ENCODE data around the gene TWSG1. TPM values are rescaled to one million over a fixed set of nuclear protein-coding genes. Genes with fewer than 3 reads are reported as not detected.
A peak's percentile ranks its signal among the peaks of the same experiment; 100 is the strongest.

TWSG1 gene
- total and polyA plus RNA-seq, 12 donors, result 10.1 to 33.5 (median 23.3) TPM

GRCh38 chr18:9404565-9405060, 70.0 kb downstream of the TWSG1 start:
- peak in 2 of 7 donors; percentile 10 for DNase-seq
- whole genome bisulfite sequencing, 4 donors, result 65 to 85% (median 77%) methylated on average over 18 to 19 of the region's 19 CpGs
- H3K27me3 ChIP-seq, result no peaks in the 10 kb centered on the region
- H3K4me1 ChIP-seq (replicated peaks in 1 of 2), result no peaks in the 10 kb centered on the region
- H3K36me3 ChIP-seq (replicated peaks in 1 of 2), result no peaks in the 10 kb centered on the region
- no peak overlapping the region for H3K4me3 ChIP-seq
- intact Hi-C loops (cut with DNase I), result no loop called here
- H3K27ac ChIP-seq, result no peak overlapping the region
- H3K9me3 ChIP-seq (replicated peaks in 1 of 3), result no peaks in the 10 kb centered on the region
- no peak for TF ChIP-seq POLR2A (IDR thresholded peaks at IDR 0.05)
- no peak for TF ChIP-seq CTCF (IDR thresholded peaks at IDR 0.05)

- Histone ChIP-seq H3K36me3 (replicated peaks in 1 of 2) (no peaks in the 10 kb centered on the region), H3K27ac (no peak overlapping the region), H3K4me1 (replicated peaks in 1 of 2) (no peaks in the 10 kb centered on the region), H3K4me3 (no peak overlapping the region), H3K27me3 (no peaks in the 10 kb centered on the region), H3K9me3 (replicated peaks in 1 of 3) (no peaks in the 10 kb centered on the region)
- TF ChIP-seq CTCF (IDR thresholded peaks at IDR 0.05), result no peak
- no peak for TF ChIP-seq POLR2A (IDR thresholded peaks at IDR 0.05)
- intact Hi-C loops (cut with DNase I), result no loop called here
- 81 to 87% (median 84%) methylated on average over 6 to 7 of the region's 7 CpGs for WGBS, 4 donors
- DNase-seq, result no peak
Observed at GRCh38 chr18:9405130-9405529, 70.6 kb downstream of the TWSG1 start.

- H3K4me1 ChIP-seq (replicated peaks in 1 of 2), result no peaks in the 10 kb centered on the region
- no peak overlapping the region for H3K27ac ChIP-seq
- DNase-seq, result no peak
- TF ChIP-seq POLR2A (IDR thresholded peaks at IDR 0.05), result no peak
- no peak for TF ChIP-seq CTCF (IDR thresholded peaks at IDR 0.05)
- no peaks in the 10 kb centered on the region for H3K27me3 ChIP-seq
- no peaks in the 10 kb centered on the region for H3K9me3 ChIP-seq (replicated peaks in 1 of 3)
- no peaks in the 10 kb centered on the region for H3K36me3 ChIP-seq (replicated peaks in 1 of 2)
- 86 to 98% (median 94%) methylated on average over 6 of the region's 6 CpGs for WGBS, 4 donors
- intact Hi-C loops (cut with DNase I), result no loop called here
- H3K4me3 ChIP-seq, result no peak overlapping the region
Observed at GRCh38 chr18:9405977-9406376, 71.4 kb downstream of the TWSG1 start.

GRCh38 chr18:9410515-9410914, 75.9 kb downstream of the TWSG1 start:
- WGBS, 4 donors, result 57 to 70% (median 63%) methylated on average over 1 of the region's 1 CpG
- no peaks in the 10 kb centered on the region for H3K27me3 ChIP-seq
- DNase-seq, result no peak
- no peaks in the 10 kb centered on the region for H3K4me1 ChIP-seq (replicated peaks in 1 of 2)
- H3K9me3 ChIP-seq (replicated peaks in 1 of 3), result no peaks in the 10 kb centered on the region
- no peaks in the 10 kb centered on the region for H3K36me3 ChIP-seq (replicated peaks in 1 of 2)
- H3K4me3 ChIP-seq, result no peak overlapping the region
- no peak for TF ChIP-seq POLR2A (IDR thresholded peaks at IDR 0.05)
- TF ChIP-seq CTCF (IDR thresholded peaks at IDR 0.05), result no peak
- intact Hi-C loops (cut with DNase I), result no loop called here
- no peak overlapping the region for H3K27ac ChIP-seq

Measured in adrenal gland (tissue), 12 donors.